Effector CD4-positive, alpha-beta T cell (primary cell): ENCODE results near the gene CALN1.

Source experiments
- DNase-seq: peaks from one replicate; pipeline ENCODE4 v3.0.0-alpha.2; 2020

The CALN1 gene

DNA sequence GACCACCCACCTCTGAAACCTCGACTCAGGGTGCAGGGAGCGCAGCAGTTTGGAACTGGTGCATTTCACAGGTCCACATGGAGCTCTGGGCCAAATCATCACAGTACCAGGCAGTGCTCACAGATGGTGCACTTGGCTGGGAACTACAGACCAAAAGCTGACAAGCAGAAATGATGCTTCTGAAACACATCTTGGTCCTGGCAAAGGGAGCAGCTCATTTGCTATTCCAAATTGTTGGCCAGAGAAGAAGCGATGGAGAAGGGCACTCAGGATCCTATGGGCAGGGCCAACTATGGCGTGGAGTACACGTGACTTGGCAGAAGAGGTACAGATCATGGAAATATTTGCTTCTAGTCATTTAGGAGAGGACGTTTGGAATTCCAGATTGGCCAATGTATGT lies 383.9 kb downstream of the CALN1 start:
- DNase-seq = no peak

DNA sequence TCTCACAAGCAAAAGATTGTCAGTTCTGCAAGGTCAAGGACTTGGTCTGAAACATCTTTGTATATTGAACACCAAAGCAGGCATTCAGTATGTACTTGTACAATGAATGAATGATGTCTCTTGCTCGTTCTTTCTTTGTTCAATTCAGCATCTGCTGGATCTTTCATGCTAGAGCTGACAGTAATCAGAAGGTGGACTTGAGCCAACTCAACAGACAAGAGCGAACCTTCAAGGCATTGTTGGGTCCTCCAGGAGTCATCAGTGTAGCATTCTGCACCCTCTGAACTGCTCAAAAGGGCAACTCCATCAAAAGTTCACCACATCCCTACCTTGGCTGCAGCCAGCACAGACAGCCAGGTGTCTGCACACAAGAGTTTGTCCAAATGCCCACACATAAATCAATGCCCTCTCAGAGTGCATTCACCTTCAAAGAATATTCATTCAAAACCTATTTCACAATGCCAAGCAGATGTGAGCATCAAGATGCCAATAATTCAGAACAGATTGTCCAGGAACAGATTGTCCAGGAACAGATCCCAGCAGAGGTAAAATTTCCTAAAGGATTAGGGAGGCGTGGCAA lies 386.7 kb downstream of the CALN1 start:
- no peak for DNase-seq

GRCh38 chr7:72023926-72024325 lies 388.2 kb downstream of the CALN1 start:
- no peak for DNase-seq

DNA sequence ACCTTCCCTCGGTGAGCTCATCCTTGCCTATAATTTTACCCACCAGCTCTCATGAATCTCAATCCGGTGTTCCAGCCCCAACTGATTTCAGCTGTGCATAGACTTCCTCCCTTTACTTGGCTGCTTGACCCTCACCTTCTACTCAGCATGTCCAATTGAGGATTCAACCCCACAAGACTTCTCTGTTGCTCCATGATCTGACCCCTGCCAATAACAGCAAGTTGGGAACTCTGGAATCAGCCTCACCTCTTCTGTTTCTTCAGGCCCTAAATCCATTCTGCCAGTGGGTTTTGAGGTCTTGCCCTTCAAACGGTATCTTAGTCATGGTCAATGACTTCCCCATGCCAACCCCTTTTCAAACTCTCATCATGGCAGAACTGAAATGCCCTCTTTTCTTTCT lies 390.4 kb downstream of the CALN1 start:
- DNase-seq = no peak

GRCh38 chr7:72020311-72020710 lies 391.8 kb downstream of the CALN1 start:
- no peak for DNase-seq

DNA sequence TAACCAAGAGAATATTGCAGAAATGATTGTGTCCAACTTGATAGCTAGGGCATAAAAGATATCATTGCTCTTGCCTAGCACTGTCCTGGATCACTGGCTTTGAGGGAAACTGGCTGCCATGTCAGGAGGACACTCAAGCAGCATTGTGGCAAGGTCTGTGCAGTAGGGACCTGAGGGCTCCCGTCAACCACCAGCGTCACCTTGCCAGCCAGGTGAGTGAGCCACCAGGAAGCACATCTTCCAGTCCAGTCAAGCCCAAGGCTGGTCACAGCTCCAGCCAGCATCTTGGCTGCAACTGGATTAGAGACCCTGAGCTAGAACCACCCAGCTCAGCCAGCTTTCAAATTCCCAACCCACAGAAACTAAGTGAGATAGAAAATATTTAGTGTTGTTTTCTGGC lies 392.7 kb downstream of the CALN1 start:
- DNase-seq = no peak

GRCh38 chr7:72017756-72018155 lies 394.4 kb downstream of the CALN1 start:
- DNase-seq = no peak

- no peak for DNase-seq
Measured at GRCh38 chr7:72016574-72016973, 395.6 kb downstream of the CALN1 start.

- DNase-seq = no peak
Measured at GRCh38 chr7:72015136-72015535, 397.0 kb downstream of the CALN1 start.

- no peak for DNase-seq
Measured at GRCh38 chr7:72007018-72007417, 405.1 kb downstream of the CALN1 start.

DNA sequence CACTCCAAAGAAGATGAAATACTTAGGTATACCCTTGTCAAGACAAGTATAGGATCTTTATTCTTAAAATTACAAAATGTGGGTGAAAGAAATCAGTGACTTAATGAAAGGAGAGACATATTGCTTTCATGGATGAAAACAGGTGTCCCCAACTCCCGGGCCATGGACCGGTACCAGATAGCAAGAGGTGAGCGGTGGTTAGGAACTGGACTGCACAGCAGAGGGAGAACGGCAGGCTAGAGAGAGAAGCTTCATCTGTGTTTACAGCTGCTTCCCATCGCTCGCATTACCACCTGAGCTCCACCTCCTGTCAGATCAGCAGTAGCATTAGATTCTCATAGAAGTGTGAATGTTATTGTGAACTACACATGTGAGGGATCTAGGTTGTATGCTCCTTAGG lies 408.9 kb downstream of the CALN1 start:
- no peak for DNase-seq

GRCh38 chr7:71996141-71996540 lies 416.0 kb downstream of the CALN1 start:
- DNase-seq = no peak

GRCh38 chr7:71995111-71995510 lies 417.0 kb downstream of the CALN1 start:
- DNase-seq = no peak

DNA sequence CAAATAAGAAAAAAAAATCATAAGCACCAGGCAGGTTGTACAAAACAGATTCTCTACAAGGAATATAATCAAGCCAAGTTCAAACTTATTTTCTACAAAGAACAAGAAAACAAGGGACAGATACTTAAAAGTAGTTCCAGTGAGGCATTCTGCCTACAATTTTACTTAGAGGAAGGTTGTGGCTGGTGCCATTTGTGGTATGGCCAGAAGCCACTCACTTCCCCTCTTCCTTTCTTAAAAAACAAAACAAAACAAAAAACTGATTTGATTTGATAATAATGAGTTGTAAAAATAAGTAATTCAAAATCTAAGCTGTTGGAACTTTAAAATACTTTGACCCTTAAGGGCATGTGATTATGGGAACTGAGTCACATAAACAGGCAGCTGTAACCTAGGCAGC lies 420.6 kb downstream of the CALN1 start:
- DNase-seq = no peak

- no peak for DNase-seq
Measured at GRCh38 chr7:71990138-71990462, 422.0 kb downstream of the CALN1 start.

DNA sequence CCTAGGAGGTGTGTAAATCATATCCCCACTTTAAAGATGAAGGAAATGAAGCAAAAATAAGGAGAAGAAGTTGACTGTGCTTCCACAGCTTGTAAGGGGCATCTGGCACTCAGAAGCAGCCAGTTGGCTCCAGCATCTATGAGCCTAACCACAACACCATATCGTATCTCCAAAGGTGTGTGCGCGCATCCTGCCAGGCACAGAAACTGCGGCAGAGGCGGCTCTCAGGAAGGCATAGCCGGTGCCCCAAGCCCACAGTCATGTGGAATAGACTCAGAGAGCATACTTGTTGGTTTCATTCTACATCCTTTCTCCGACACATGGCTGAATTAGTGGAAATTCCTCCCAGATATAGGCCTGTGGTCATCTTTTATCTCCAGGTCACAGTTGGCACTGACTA lies 423.9 kb downstream of the CALN1 start:
- DNase-seq = no peak

DNA sequence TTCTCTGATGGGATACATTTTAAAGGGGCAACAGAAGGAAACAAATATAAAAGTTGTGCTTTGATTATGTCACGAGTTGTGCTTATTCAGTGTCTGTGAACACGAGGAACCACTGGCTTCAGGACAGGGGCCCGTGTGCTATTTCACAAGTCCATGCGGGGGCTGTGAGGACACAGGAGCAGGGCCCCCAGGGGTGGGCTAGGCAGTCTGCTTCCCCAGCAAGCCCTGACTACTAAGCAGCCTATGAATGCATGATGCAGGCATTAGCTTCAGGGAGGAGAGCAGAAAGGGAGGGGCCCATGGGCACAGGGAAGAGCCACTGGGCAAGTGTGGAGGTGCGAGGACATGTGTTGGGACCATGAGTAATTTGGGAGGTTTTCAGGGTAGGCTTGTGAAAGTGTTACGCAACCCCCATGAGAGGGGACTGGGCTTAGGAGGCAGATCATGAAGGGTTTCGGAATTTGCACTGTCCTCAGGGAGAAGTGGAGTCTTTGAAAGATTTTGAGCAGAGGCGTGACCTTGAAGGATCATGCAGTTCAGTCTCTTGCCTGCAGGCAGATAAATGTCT lies 424.9 kb downstream of the CALN1 start:
- DNase-seq = no peak

GRCh38 chr7:71984348-71984747 lies 427.8 kb downstream of the CALN1 start:
- DNase-seq = no peak

GRCh38 chr7:71982851-71983250 lies 429.3 kb downstream of the CALN1 start:
- no peak for DNase-seq

- DNase-seq = no peak
Measured at GRCh38 chr7:71976645-71977044, 435.5 kb downstream of the CALN1 start.

- DNase-seq = no peak
Measured at GRCh38 chr7:71974611-71975010, 437.5 kb downstream of the CALN1 start.

DNA sequence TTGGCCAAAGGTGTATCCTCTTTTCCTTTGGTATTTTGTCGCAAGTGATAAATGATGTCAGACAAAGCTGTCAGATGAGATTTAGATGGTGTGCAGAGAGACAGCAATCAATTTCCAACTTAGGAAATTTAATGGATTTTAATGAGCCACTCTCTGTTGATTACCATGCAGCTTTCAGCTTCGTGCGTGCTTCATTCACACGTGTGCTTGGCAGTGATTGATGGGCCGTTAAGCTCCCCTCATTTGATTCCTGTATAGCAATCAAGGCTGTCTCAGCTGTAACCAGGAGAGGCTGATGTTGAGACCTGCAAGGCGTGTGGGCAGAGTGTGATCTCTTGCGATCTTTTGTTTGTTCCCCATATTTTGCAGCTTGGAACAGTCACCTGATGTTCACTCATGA lies 439.6 kb downstream of the CALN1 start:
- DNase-seq = no peak

- DNase-seq = no peak
Measured at GRCh38 chr7:71970725-71971124, 441.4 kb downstream of the CALN1 start.

GRCh38 chr7:71962636-71963035 lies 449.5 kb downstream of the CALN1 start:
- DNase-seq = no peak

GRCh38 chr7:71961283-71961682 lies 450.9 kb downstream of the CALN1 start:
- no peak for DNase-seq

DNA sequence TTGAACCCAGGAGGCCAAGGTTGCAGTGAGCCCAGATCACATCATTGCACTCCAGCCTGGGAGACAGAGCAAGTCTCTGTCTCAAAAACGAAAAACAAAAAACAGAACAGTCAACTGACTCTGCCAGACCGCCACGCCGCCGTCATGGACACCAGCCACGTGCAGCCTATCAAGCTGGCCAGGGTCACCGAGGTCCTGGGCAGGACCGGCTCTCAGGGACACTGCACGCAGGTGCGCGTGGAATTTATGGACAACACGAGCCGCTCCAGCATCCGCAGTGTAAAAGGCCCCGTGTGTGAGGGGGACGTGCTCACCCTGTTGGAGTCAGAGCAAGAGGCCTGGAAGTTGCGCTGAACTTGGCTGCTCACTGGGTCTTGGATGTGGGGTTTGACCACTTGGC lies 470.0 kb downstream of the CALN1 start:
- no peak for DNase-seq
